Esophagus squamous epithelium (tissue), 5 donors: ENCODE results near the gene PCED1A. TPM values are rescaled to one million over a fixed set of nuclear protein-coding genes. Genes with fewer than 3 reads are reported as not detected.

Source experiments
- DNase-seq: peaks from one replicate; lab custom pipeline; 2025; lab: John Stamatoyannopoulos, UW
- H3K27ac ChIP-seq, 4 donors: fragments of 200-600 bp; sonication (generic); one replicate each; pipeline ENCODE4 v1.5.1; 2016 to 2019; ENCODE audit warnings: mild to moderate bottlenecking in 1 of 4
- H3K27me3 ChIP-seq, 4 donors: fragments of 200-600 bp; sonication (generic); 1 replicate in 3 of 4; 2 replicates in 1 of 4; pipeline versions ENCODE4 v1.5.1 to v1.6.0; 2017 to 2021; ENCODE audit warnings: antibody characterized with exemption in 1 of 4
- H3K36me3 ChIP-seq, 3 donors: fragments of 200-600 bp; sonication (generic); one replicate each; pipeline ENCODE4 v1.5.1; 2016 to 2019
- H3K4me1 ChIP-seq, 3 donors: fragments of 200-600 bp; sonication (generic); one replicate each; pipeline ENCODE4 v1.5.1; 2017 to 2019
- H3K4me3 ChIP-seq, 4 donors: fragments of 200-600 bp; sonication (generic); 1 replicate in 3 of 4; 2 replicates in 1 of 4; pipeline ENCODE4 v1.5.1; 2016 to 2019; ENCODE audit warnings: mild to moderate bottlenecking in 2 of 4, moderate library complexity in 1 of 4
- H3K9me3 ChIP-seq, 3 donors: fragments of 200-600 bp; sonication (generic); one replicate each; pipeline ENCODE4 v1.5.1; 2016 to 2019
- POLR2A ChIP-seq, 4 donors: fragments of 450-650 bp; IDR thresholded peaks; one replicate each; pipeline ENCODE4 v1.6.1; 2017; ENCODE audit warnings: antibody characterized with exemption in 4 of 4, mild to moderate bottlenecking in 4 of 4, moderate library complexity in 3 of 4
- WGBS, 2 donors: methylation state at CpG; one replicate each; pipeline ENCODE4 v1.1.5; 2018; 5-methylcytosine and 5-hydroxymethylcytosine counted together
- intact Hi-C: fragments of 100-400 bp; cut with DNase I; formaldehyde crosslinking; loops from one replicate; pipeline ENCODE4 v1.15.0; 2022
- total RNA-seq, 4 donors: library from RNA; depleted of rRNA; stranded (reverse); fragments of >200 nt; gene quantifications; one replicate each; pipeline ENCODE4 v1.1.0, GENCODE V29; 2016
- TF ChIP-seq, protein P1 (sequence below), 6 experiments: fragments of 450-650 bp in 4 of 6; fragments of 200-600 bp in 2 of 6; sonication (generic) in 2 of 6; IDR thresholded peaks; one replicate each; pipeline ENCODE4 v1.5.1; 2016 to 2019; ENCODE audit warnings: antibody characterized with exemption in 6 of 6, mild to moderate bottlenecking in 4 of 6, moderate library complexity in 4 of 6
- donor health status: DM: yes; HTN: yes; CAD: no.

The PCED1A gene
- total RNA-seq, 4 donors from 2014 or later, result 9.0 to 25.6 (median 16.6) TPM

DNA sequence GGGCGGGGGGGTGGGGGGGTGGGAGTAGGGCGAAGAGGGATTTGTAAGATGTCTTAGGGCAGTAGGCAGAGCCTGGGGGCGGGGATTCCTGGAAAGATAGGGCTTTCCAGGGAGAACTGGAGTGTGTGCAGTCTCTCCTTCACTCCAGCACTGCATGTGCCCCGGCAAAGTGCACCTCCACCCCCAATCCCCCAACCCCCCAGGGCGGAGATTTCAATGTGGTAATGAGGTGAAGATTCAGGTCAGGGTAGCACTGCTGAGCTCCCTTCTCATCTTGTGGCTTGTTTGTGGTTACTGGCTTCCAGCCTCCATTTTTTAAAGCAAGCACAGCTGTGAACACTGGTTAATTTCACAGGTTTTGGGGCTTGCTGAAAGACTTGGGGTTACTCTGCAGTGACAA is 18.4 kb downstream of the PCED1A start:
- H3K27me3 ChIP-seq, result peaks cover 5 to 63% (median 11%) of the 10 kb centered on the region in 4 donors

DNA sequence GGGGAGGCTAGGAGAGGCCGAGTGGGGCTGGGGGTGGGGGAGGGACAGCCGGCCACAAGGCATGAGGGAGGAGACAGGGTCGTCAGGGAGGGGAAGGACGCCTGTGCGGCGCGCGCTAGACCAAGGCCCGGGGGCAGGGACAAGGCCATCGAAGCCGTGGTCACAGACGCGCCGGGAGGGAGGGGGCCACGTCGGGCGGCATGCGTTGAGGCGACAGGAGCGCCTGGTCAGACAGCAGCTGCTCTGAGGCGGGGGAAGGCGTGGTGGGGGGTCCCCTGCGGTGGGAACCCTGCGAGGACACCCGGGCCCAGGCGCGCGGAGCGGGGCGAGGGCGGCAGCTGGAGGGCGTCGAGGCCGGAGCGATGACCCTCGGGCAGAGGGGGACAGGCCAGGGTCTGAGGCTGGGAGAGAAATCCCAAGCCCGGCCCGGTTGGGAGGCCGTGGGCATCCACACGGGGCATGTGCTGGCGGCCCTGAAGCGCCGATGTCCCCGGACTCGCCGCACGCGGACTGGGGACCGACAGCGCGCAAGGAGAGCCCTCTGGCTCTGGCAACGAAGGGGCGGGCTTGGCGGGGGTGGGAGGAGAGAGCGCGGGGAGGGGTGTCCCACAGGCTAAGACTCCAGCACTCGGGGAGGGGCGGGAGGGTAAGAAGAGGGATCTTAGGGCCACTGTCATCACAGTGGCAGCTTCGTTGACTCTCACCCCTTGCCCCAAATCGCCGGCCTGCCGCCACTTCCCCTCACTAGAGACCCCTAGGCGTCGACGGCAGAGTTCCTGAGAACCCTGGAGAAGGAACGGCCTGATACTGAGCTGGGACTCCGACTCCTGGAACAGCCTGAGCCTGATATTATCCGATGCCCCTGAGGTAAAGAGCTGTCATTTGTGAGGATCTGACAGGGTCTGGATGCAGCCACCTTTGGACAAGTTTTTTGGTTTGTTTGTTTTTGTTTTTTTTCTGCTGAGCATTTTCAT is 19.3 kb downstream of the PCED1A start:
- WGBS, 2 donors, result 20 to 34% methylated on average over 10 to 50 of the region's 68 CpGs
- H3K4me3 ChIP-seq, result no peak overlapping the region
- TF ChIP-seq, protein P1, sequence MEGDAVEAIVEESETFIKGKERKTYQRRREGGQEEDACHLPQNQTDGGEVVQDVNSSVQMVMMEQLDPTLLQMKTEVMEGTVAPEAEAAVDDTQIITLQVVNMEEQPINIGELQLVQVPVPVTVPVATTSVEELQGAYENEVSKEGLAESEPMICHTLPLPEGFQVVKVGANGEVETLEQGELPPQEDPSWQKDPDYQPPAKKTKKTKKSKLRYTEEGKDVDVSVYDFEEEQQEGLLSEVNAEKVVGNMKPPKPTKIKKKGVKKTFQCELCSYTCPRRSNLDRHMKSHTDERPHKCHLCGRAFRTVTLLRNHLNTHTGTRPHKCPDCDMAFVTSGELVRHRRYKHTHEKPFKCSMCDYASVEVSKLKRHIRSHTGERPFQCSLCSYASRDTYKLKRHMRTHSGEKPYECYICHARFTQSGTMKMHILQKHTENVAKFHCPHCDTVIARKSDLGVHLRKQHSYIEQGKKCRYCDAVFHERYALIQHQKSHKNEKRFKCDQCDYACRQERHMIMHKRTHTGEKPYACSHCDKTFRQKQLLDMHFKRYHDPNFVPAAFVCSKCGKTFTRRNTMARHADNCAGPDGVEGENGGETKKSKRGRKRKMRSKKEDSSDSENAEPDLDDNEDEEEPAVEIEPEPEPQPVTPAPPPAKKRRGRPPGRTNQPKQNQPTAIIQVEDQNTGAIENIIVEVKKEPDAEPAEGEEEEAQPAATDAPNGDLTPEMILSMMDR (IDR thresholded peaks at IDR 0.05), result no peak
- no peak for TF ChIP-seq POLR2A (IDR thresholded peaks at IDR 0.05)
- no peak for DNase-seq
- H3K27ac ChIP-seq, result no peak overlapping the region
- no peaks in the 10 kb centered on the region for H3K36me3 ChIP-seq
- H3K9me3 ChIP-seq, result no peaks in the 10 kb centered on the region
- peaks cover 0 to 12% (median 0%) of the 10 kb centered on the region in 3 donors for H3K4me1 ChIP-seq
- H3K27me3 ChIP-seq, result peaks cover 5 to 58% (median 11%) of the 10 kb centered on the region in 4 donors
- intact Hi-C loops, result no loop called here

More for the DNA sequence above, 18.4 kb downstream of the PCED1A start:
- TF ChIP-seq POLR2A (IDR thresholded peaks at IDR 0.05), result no peak
- TF ChIP-seq, protein P1 (IDR thresholded peaks at IDR 0.05), result no peak
- Histone ChIP-seq H3K4me3 (peak overlapping the region in 1 of 4 donors; percentile 6), H3K9me3 (no peaks in the 10 kb centered on the region), H3K27ac (no peak overlapping the region), H3K4me1 (peaks cover 0 to 12% (median 0%) of the 10 kb centered on the region in 3 donors), H3K36me3 (no peaks in the 10 kb centered on the region)
- WGBS, 2 donors, result 0 to 25% methylated on average over 2 to 3 of the region's 5 CpGs
- DNase-seq, result no peak
- intact Hi-C loops, result no loop called here

DNA sequence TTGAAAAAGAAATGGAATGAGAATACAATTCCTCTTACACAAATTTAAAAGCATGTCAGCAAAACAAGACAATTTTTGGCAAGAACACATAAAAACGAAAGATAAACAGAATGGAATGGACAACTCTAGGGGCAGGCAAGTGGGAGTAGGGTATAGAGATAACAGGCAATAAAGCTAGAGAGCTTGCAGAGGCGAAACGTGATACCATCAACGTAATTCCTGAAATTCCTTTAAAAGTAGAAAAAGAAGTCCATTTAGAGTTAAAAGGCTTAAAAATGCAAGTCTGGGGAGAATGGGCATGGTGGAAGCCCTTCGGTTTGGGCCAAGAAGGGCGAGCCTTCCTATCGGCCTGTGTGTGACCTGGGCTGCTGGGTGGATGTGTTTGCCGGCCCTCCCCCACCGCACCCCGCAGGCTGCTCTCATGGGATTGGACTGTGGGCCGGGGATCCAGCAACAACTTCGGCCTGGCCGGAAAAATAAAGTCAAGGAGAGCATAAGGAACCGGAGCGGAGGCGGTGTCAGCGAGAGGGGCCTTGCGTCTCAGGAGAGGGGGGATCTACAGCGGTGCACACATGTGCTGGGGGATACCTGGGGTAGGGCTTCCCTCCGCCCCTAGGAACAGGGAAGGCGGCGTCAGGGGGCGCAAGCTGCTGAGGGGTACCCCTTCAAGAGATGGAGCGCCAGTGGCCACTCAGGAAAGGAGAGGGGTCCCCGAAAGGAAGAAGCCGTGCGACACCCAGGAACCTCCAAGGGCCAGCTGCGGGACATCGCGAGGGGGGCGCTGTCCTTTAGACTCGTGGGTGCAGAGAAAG is 20.2 kb downstream of the PCED1A start:
- 53 to 56% methylated on average over 27 to 31 of the region's 32 CpGs for WGBS, 2 donors
- Histone ChIP-seq H3K4me3 (no peak overlapping the region), H3K36me3 (no peaks in the 10 kb centered on the region), H3K9me3 (no peaks in the 10 kb centered on the region), H3K27me3 (peaks cover 5 to 52% (median 11%) of the 10 kb centered on the region in 4 donors), H3K27ac (no peak overlapping the region), H3K4me1 (peaks cover 0 to 12% (median 2%) of the 10 kb centered on the region in 3 donors)
- DNase-seq, result no peak
- intact Hi-C loops, result no loop called here
- TF ChIP-seq, protein P1 (IDR thresholded peaks at IDR 0.05), result no peak
- no peak for TF ChIP-seq POLR2A (IDR thresholded peaks at IDR 0.05)

DNA sequence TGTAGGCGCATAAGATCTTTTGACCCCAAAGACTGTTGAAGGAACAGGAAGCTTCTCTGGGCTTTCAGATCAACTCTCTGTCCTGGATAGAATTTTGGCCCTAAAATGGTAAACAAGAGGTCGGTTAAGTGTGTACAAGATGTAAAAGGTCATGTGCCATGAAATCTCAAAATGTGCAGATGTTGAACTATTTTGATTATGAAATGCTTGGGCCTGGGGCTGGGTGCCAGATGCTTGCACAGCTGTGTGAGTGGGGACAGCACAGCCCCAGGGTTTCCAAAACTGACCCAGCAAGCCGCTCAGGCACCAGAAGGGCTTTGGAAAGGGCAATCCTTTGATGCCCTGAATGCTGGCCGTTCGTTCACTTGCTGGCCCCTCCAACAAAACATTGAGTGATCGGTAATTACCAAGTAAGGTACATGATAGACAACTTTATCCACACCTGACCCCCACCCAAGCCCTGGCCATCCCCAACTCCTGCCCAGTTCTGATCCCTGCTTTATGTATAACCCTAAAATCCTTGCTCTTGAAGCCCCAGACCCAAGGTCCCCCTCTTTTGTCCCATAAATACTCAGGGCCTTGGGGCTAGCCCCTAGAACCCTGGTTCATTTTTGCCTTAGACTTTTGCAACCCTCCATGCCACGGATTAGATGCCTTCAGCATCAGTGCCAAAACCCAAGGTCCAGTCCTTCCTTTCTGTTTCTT is 22.4 kb downstream of the PCED1A start:
- H3K27ac ChIP-seq, result no peak overlapping the region
- peaks cover 5 to 57% (median 11%) of the 10 kb centered on the region in 4 donors for H3K27me3 ChIP-seq
- DNase-seq, result no peak
- no peak for TF ChIP-seq POLR2A (IDR thresholded peaks at IDR 0.05)
- TF ChIP-seq, protein P1 (IDR thresholded peaks at IDR 0.05), result no peak
- H3K36me3 ChIP-seq, result no peaks in the 10 kb centered on the region
- H3K9me3 ChIP-seq, result no peaks in the 10 kb centered on the region
- no peak overlapping the region for H3K4me3 ChIP-seq
- intact Hi-C loops, result no loop called here
- WGBS, 2 donors, result 57 to 77% methylated on average over 7 of the region's 7 CpGs
- H3K4me1 ChIP-seq, result peaks cover 0 to 20% (median 5%) of the 10 kb centered on the region in 3 donors
